GM03348 (cell line): Measurements from ENCODE around the gene CFAP61.
"Not testable (repeated sequence)": the region's sequence is repeated elsewhere in the genome, so short reads cannot be mapped to it uniquely, and the experiment has no call there.

Experiments
- DNase-seq: peaks from one replicate; pipeline ENCODE4 v3.0.0; 2012; ENCODE audit warnings: low spot score

CFAP61 gene

GRCh38 chr20:20322912-20323311, 270.6 kb downstream of the CFAP61 start:
- no peak for DNase-seq

- no peak for DNase-seq
Measured at GRCh38 chr20:20327746-20328145, 275.4 kb downstream of the CFAP61 start.

- no peak for DNase-seq
Measured at GRCh38 chr20:20329564-20329963, 277.2 kb downstream of the CFAP61 start.

- no peak for DNase-seq
Measured at GRCh38 chr20:20331156-20331555, 278.8 kb downstream of the CFAP61 start.

- no peak for DNase-seq
Measured at GRCh38 chr20:20331817-20332216, 279.5 kb downstream of the CFAP61 start.

GRCh38 chr20:20333866-20334265, 281.5 kb downstream of the CFAP61 start:
- no peak for DNase-seq

- DNase-seq = no peak
Measured at GRCh38 chr20:20334489-20334888, 282.2 kb downstream of the CFAP61 start.

- no peak for DNase-seq
Measured at GRCh38 chr20:20338133-20338730, 285.9 kb downstream of the CFAP61 start.

GRCh38 chr20:20340443-20340842, 288.1 kb downstream of the CFAP61 start:
- DNase-seq = no peak

- DNase-seq = no peak
Measured at GRCh38 chr20:20341371-20341770, 289.0 kb downstream of the CFAP61 start.

- DNase-seq = no peak
Measured at GRCh38 chr20:20342066-20342465, 289.7 kb downstream of the CFAP61 start.

GRCh38 chr20:20343932-20344331, 291.6 kb downstream of the CFAP61 start:
- no peak for DNase-seq

GRCh38 chr20:20344476-20344875, 292.1 kb downstream of the CFAP61 start:
- DNase-seq = no peak

GRCh38 chr20:20353576-20353975, 301.2 kb downstream of the CFAP61 start:
- DNase-seq = no peak

- not testable (repeated sequence) for DNase-seq
Measured at GRCh38 chr20:20355503-20355902, 303.2 kb downstream of the CFAP61 start.

- DNase-seq = no peak
Measured at GRCh38 chr20:20358801-20359200, 306.5 kb downstream of the CFAP61 start.

- DNase-seq = no peak
Measured at GRCh38 chr20:20359628-20360027, 307.3 kb downstream of the CFAP61 start.

GRCh38 chr20:20360464-20360863, 308.1 kb downstream of the CFAP61 start:
- DNase-seq = peak; percentile 85

GRCh38 chr20:20362774-20363433, 310.6 kb downstream of the CFAP61 start:
- no peak for DNase-seq

GRCh38 chr20:20363434-20363798, 311.1 kb downstream of the CFAP61 start:
- no peak for DNase-seq

- DNase-seq = no peak
Measured at GRCh38 chr20:20363799-20364592, 311.7 kb downstream of the CFAP61 start.

- DNase-seq = no peak
Measured at GRCh38 chr20:20364593-20365479, 312.5 kb downstream of the CFAP61 start.
